ENCODE data around the gene C17orf107. TPM values are rescaled to one million over a fixed set of nuclear protein-coding genes. Genes with fewer than 3 reads are reported as not detected.
A peak's percentile ranks its signal among the peaks of the same experiment; 100 is the strongest.
"Not testable (repeated sequence)": the region's sequence is repeated elsewhere in the genome, so short reads cannot be mapped to it uniquely, and the experiment has no call there.

C17orf107 gene
- total and polyA plus RNA-seq, 8 donors, result 1.9 to 6.9 (median 2.9) TPM

- H3K27ac ChIP-seq, result no peak overlapping the region
- no peaks in the 10 kb centered on the region for H3K9me3 ChIP-seq
- 92 to 95% methylated on average over 2 of the region's 2 CpGs for WGBS, 2 donors
- intact Hi-C loops (cut with DNase I), result no loop called here
- DNase-seq (no peak), FAIRE-seq (no peak), ATAC-seq (no peak)
- H3K4me3 ChIP-seq, result no peak overlapping the region
- peaks cover 0 to 5% (median 4%) of the 10 kb centered on the region in 3 donors for H3K4me1 ChIP-seq
- H3K36me3 ChIP-seq, result no peaks in the 10 kb centered on the region
- H3K27me3 ChIP-seq, result no peaks in the 10 kb centered on the region
- TF ChIP-seq, protein P1, sequence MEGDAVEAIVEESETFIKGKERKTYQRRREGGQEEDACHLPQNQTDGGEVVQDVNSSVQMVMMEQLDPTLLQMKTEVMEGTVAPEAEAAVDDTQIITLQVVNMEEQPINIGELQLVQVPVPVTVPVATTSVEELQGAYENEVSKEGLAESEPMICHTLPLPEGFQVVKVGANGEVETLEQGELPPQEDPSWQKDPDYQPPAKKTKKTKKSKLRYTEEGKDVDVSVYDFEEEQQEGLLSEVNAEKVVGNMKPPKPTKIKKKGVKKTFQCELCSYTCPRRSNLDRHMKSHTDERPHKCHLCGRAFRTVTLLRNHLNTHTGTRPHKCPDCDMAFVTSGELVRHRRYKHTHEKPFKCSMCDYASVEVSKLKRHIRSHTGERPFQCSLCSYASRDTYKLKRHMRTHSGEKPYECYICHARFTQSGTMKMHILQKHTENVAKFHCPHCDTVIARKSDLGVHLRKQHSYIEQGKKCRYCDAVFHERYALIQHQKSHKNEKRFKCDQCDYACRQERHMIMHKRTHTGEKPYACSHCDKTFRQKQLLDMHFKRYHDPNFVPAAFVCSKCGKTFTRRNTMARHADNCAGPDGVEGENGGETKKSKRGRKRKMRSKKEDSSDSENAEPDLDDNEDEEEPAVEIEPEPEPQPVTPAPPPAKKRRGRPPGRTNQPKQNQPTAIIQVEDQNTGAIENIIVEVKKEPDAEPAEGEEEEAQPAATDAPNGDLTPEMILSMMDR (IDR thresholded peaks at IDR 0.05), result no peak
Observed at GRCh38 chr17:4853208-4853671, 46.1 kb upstream of the C17orf107 start.

GRCh38 chr17:4854111-4854681 is 45.1 kb upstream of the C17orf107 start:
- WGBS, 2 donors, result 94 to 96% methylated on average over 5 of the region's 5 CpGs
- ATAC-seq, result no peak
- H3K9me3 ChIP-seq, result no peaks in the 10 kb centered on the region
- no peak for FAIRE-seq
- H3K27ac ChIP-seq, result no peak overlapping the region
- H3K36me3 ChIP-seq, result no peaks in the 10 kb centered on the region
- no peaks in the 10 kb centered on the region for H3K27me3 ChIP-seq
- intact Hi-C loops (cut with DNase I), result no loop called here
- no peak overlapping the region for H3K4me3 ChIP-seq
- no peak for DNase-seq
- TF ChIP-seq, protein P1 (IDR thresholded peaks at IDR 0.05), result no peak
- H3K4me1 ChIP-seq, result peaks cover 0 to 14% (median 6%) of the 10 kb centered on the region in 3 donors

DNA sequence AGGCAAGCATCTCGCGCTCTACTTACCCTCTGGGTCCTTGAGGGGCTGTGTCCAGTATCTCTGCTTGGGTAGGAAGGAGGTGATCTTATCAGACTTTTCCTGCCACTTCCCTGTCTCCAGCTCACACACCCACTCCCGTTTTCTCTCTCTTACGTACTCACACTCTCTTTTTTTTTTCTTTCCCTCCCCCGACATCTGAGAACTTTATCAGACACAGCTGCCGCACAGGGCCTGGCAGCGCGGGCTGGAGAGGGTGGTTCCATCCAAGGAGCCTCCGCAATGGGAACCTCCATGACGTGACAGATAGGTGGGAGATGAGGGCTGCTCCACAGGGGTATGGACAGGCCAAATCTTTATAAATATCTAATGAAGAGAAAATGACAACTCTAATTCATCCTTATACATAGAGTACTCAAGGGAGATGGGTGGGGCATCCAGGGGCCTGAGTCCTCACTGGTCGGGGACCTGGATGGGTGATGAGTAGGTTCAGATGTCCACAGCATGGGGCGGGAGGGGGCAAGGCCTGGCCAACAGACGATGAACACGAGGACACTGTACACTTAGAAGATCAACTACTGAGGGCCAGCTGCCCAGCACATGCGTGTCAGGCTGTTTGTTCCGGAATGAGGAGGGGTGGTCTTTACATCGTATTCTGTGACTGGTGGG is 42.9 kb upstream of the C17orf107 start:
- DNase-seq, result no peak
- ATAC-seq, result no peak

DNA sequence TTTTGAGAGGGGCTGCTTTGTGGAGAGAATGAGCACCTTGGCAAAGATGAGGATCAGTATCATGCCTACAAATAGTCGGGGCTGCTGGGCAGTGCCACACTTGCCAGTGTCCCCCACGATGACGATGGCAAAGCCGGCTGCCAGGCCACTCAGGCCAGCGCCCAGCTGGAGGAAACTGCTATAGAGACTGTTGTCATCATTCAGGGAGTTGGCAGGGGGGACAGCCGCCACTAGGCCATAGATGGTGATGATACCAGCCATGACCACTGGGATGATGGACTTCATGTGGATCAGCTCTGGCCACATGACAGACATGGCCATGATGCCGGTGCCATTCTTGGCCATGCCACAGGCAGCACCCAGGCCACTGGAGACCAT is 42.4 kb upstream of the C17orf107 start:
- no peak for DNase-seq
- Histone ChIP-seq H3K9me3 (no peaks in the 10 kb centered on the region), H3K27ac (no peak overlapping the region), H3K27me3 (no peaks in the 10 kb centered on the region), H3K4me1 (peaks cover 0 to 16% (median 7%) of the 10 kb centered on the region in 3 donors), H3K4me3 (no peak overlapping the region), H3K36me3 (no peaks in the 10 kb centered on the region)
- WGBS, 2 donors, result 91 to 92% methylated on average over 7 of the region's 7 CpGs
- intact Hi-C loops (cut with DNase I), result no loop called here
- no peak for FAIRE-seq
- TF ChIP-seq, protein P1 (IDR thresholded peaks at IDR 0.05), result no peak
- no peak for ATAC-seq

More for the DNA sequence above, 42.9 kb upstream of the C17orf107 start:
- Histone ChIP-seq H3K36me3 (no peaks in the 10 kb centered on the region), H3K27me3 (no peaks in the 10 kb centered on the region), H3K4me1 (peaks cover 0 to 16% (median 7%) of the 10 kb centered on the region in 3 donors), H3K9me3 (no peaks in the 10 kb centered on the region), H3K4me3 (no peak overlapping the region), H3K27ac (no peak overlapping the region)
- WGBS, 2 donors, result 89 to 92% methylated on average over 17 of the region's 17 CpGs
- TF ChIP-seq, protein P1 (IDR thresholded peaks at IDR 0.05), result no peak
- FAIRE-seq, result no peak
- intact Hi-C loops (cut with DNase I), result no loop called here

GRCh38 chr17:4857347-4857746 is 42.0 kb upstream of the C17orf107 start:
- ATAC-seq; H3K9me3 ChIP-seq; H3K4me3 ChIP-seq; DNase-seq; FAIRE-seq; H3K36me3 ChIP-seq; H3K27me3 ChIP-seq; intact Hi-C loops (cut with DNase I): not testable (repeated sequence)
- Histone ChIP-seq H3K27ac (peak overlapping the region in 2 of 4 donors; percentile 62 to 63), H3K4me1 (peaks cover 0 to 16% (median 4%) of the 10 kb centered on the region in 3 donors)
- 87 to 89% methylated on average over 7 of the region's 7 CpGs for WGBS, 2 donors
